A673 (cell line): ENCODE data around the gene ZNF513. TPM values are rescaled to one million over a fixed set of nuclear protein-coding genes. Genes with fewer than 3 reads are reported as not detected.
"Not testable (repeated sequence)": the region's sequence is repeated elsewhere in the genome, so short reads cannot be mapped to it uniquely, and the experiment has no call there.

Experiments
- BruUV-seq: library from RNA; stranded (reverse); fragments of 400-500 nt; replicated peaks from 2 replicates; lab custom pipeline; 2021; lab: Mats Ljungman, UMichigan
- CTCF ChIA-PET: fragments of 300-600 bp; sonication (Branson Sonifier 250); formaldehyde crosslinking; loops from one replicate; lab custom pipeline; 2022; ENCODE audit warnings: antibody characterized with exemption; lab: Charles Lee
- POLR2A ChIA-PET: fragments of 300-600 bp; sonication (Branson Sonifier 250); formaldehyde crosslinking; loops from one replicate; lab custom pipeline; 2022; ENCODE audit warnings: antibody characterized with exemption; ENCODE audit not compliant: low non-redundant PET; lab: Charles Lee
- DNase-seq: peaks from one replicate; pipeline ENCODE4 v3.0.0-alpha.2; 2015; ENCODE audit warnings: low spot score
- H3K27ac ChIP-seq: fragments of 200-600 bp; sonication (generic); 2 replicates; pipeline ENCODE4 v1.5.1; 2016; ENCODE audit warnings: mixed run types, low read depth, mild to moderate bottlenecking, mixed read lengths, antibody characterized with exemption, low read length; ENCODE audit not compliant: poor library complexity, severe bottlenecking
- H3K27me3 ChIP-seq: fragments of 200-600 bp; sonication (generic); replicated peaks from 2 replicates; pipeline ENCODE4 v1.6.1; 2017; ENCODE audit warnings: mixed run types, low read depth, mild to moderate bottlenecking, mixed read lengths, antibody characterized with exemption, low read length; ENCODE audit not compliant: insufficient read depth, poor library complexity
- H3K36me3 ChIP-seq: fragments of 200-600 bp; sonication (generic); 2 replicates; pipeline ENCODE4 v1.6.1; 2016; ENCODE audit warnings: mixed run types, mild to moderate bottlenecking, mixed read lengths, antibody characterized with exemption, low read length; ENCODE audit not compliant: insufficient read depth, poor library complexity, severe bottlenecking
- H3K4me1 ChIP-seq: fragments of 200-600 bp; sonication (generic); 2 replicates; pipeline ENCODE4 v1.6.1; 2017; ENCODE audit warnings: mixed run types, mild to moderate bottlenecking, mixed read lengths, antibody characterized with exemption, low read length; ENCODE audit not compliant: insufficient read depth, poor library complexity, severe bottlenecking
- H3K4me3 ChIP-seq: fragments of 200-600 bp; sonication (generic); 2 replicates; pipeline ENCODE4 v1.5.1; 2016; ENCODE audit warnings: low read depth, mixed run types, mild to moderate bottlenecking, mixed read lengths, low read length; ENCODE audit not compliant: poor library complexity, severe bottlenecking
- H3K9me3 ChIP-seq: fragments of 200-600 bp; sonication (generic); 2 replicates; pipeline ENCODE4 v1.6.1; 2016; ENCODE audit warnings: mixed run types, low read depth, mild to moderate bottlenecking, mixed read lengths, antibody characterized with exemption, low read length; ENCODE audit not compliant: poor library complexity, severe bottlenecking
- CTCF ChIP-seq: fragments of 300-800, 200-600 bp; sonication (generic); conservative IDR thresholded peaks from 2 replicates; pipeline ENCODE4 v1.5.1; 2017; ENCODE audit warnings: low read depth, mild to moderate bottlenecking, antibody characterized with exemption, low read length, moderate library complexity, mixed read lengths
- EZH2 ChIP-seq: fragments of 200-600 bp; sonication (generic); IDR thresholded peaks from 2 replicates; pipeline ENCODE4 v1.6.1; 2017; ENCODE audit warnings: borderline replicate concordance, low read depth, mild to moderate bottlenecking, mixed read lengths, antibody characterized with exemption, low read length; ENCODE audit not compliant: poor library complexity, severe bottlenecking
- intact Hi-C: fragments of 100-400 bp; cut with micrococcal nuclease; formaldehyde crosslinking; loops from one replicate; pipeline ENCODE4 v1.10.0; 2022; ENCODE audit not compliant: unreplicated experiment
- total RNA-seq: library from RNA; stranded (reverse); gene quantifications from 2 replicates; pipeline ENCODE4 v1.2.3, GENCODE V29; 2021

The ZNF513 gene
- total RNA-seq, 1 experiment from 2014 or later: 21.3 TPM

GRCh38 chr2:27354597-27354927 is 26.0 kb downstream of the ZNF513 start:
- intact Hi-C loops: no loop called here
- CTCF ChIA-PET: no interaction called here
- Histone ChIP-seq H3K36me3 (no peaks in the 10 kb centered on the region), H3K4me1 (peaks cover 3% of the 10 kb centered on the region), H3K27ac (no peak overlapping the region), H3K9me3 (no peaks in the 10 kb centered on the region), H3K27me3 (no peaks in the 10 kb centered on the region), H3K4me3 (no peak overlapping the region)
- no peak for DNase-seq
- no TSS peak for BruUV-seq
- POLR2A ChIA-PET: no interaction called here
- TF ChIP-seq EZH2: no peak
- TF ChIP-seq CTCF: no peak

GRCh38 chr2:27353762-27354596 is 26.6 kb downstream of the ZNF513 start:
- no peak for DNase-seq
- BruUV-seq: no TSS peak
- no peaks in the 10 kb centered on the region for H3K9me3 ChIP-seq
- CTCF ChIA-PET: no interaction called here
- H3K4me3 ChIP-seq: no peak overlapping the region
- intact Hi-C loops: no loop called here
- POLR2A ChIA-PET: no interaction called here
- no peak for TF ChIP-seq EZH2
- no peak for TF ChIP-seq CTCF
- H3K36me3 ChIP-seq: no peaks in the 10 kb centered on the region
- H3K4me1 ChIP-seq: peaks cover 3% of the 10 kb centered on the region
- no peak overlapping the region for H3K27ac ChIP-seq
- no peaks in the 10 kb centered on the region for H3K27me3 ChIP-seq

GRCh38 chr2:27353386-27353761 is 27.2 kb downstream of the ZNF513 start:
- BruUV-seq, POLR2A ChIA-PET, CTCF ChIA-PET: not testable (repeated sequence)

More at GRCh38 chr2:27353386-27353761, 27.2 kb downstream of the ZNF513 start:
- H3K4me3 ChIP-seq, H3K36me3 ChIP-seq, H3K4me1 ChIP-seq, intact Hi-C loops, H3K27me3 ChIP-seq, DNase-seq, H3K9me3 ChIP-seq, H3K27ac ChIP-seq: not testable (repeated sequence)
